GM18499 (cell line): ENCODE results near the gene SPATA21.
"Not testable (repeated sequence)": the region's sequence is repeated elsewhere in the genome, so short reads cannot be mapped to it uniquely, and the experiment has no call there.

Experiments used
- ATAC-seq: cut with Tn5 transposase; IDR thresholded peaks from one replicate; pipeline ENCODE4 v1.9.1; 2021; ENCODE audit warnings: moderate number of reproducible peaks; ENCODE audit not compliant: insufficient read depth, unreplicated experiment

SPATA21 gene

GRCh38 chr1:16386454-16387113, 50.6 kb downstream of the SPATA21 start:
- ATAC-seq = no peak

GRCh38 chr1:16385659-16386453, 51.4 kb downstream of the SPATA21 start:
- no peak for ATAC-seq

- ATAC-seq = no peak
Measured at GRCh38 chr1:16383888-16384287, 53.3 kb downstream of the SPATA21 start.

GRCh38 chr1:16380868-16381267, 56.4 kb downstream of the SPATA21 start:
- no peak for ATAC-seq

- no peak for ATAC-seq
Measured at GRCh38 chr1:16378443-16378842, 58.8 kb downstream of the SPATA21 start.

- no peak for ATAC-seq
Measured at GRCh38 chr1:16376971-16377370, 60.3 kb downstream of the SPATA21 start.

GRCh38 chr1:16375521-16376340, 61.5 kb downstream of the SPATA21 start:
- ATAC-seq = no peak

GRCh38 chr1:16374266-16374665, 63.0 kb downstream of the SPATA21 start:
- ATAC-seq = no peak

- no peak for ATAC-seq
Measured at GRCh38 chr1:16372535-16373285, 64.5 kb downstream of the SPATA21 start.

- ATAC-seq = no peak
Measured at GRCh38 chr1:16371725-16372124, 65.5 kb downstream of the SPATA21 start.

- no peak for ATAC-seq
Measured at GRCh38 chr1:16369821-16370220, 67.4 kb downstream of the SPATA21 start.

GRCh38 chr1:16367968-16368890, 69.0 kb downstream of the SPATA21 start:
- no peak for ATAC-seq

GRCh38 chr1:16367258-16367967, 69.8 kb downstream of the SPATA21 start:
- no peak for ATAC-seq

GRCh38 chr1:16366722-16367257, 70.4 kb downstream of the SPATA21 start, which contains the start of gene SZRD1:
SZRD1 (plus strand) TSS chr1:16367242; CDS start chr1:16367258, 16 bp downstream.
- ATAC-seq = no peak

GRCh38 chr1:16365146-16365498, 72.1 kb downstream of the SPATA21 start:
- ATAC-seq = not testable (repeated sequence)

GRCh38 chr1:16356867-16357266, 80.4 kb downstream of the SPATA21 start:
- ATAC-seq = no peak

- no peak for ATAC-seq
Measured at GRCh38 chr1:16354619-16355018, 82.6 kb downstream of the SPATA21 start.

GRCh38 chr1:16352842-16353535, 84.2 kb downstream of the SPATA21 start:
- no peak for ATAC-seq
